PC-3 (cell line): Measurements from ENCODE around the gene C1orf159. TPM values are rescaled to one million over a fixed set of nuclear protein-coding genes. Genes with fewer than 3 reads are reported as not detected.
"Not testable (repeated sequence)": the region's sequence is repeated elsewhere in the genome, so short reads cannot be mapped to it uniquely, and the experiment has no call there.

Experiments
- ATAC-seq: fragments of 200-7000 bp; cut with Tn5 transposase; 2 replicates; pipeline ENCODE4 v1.9.1; 2020; ENCODE audit warnings: mild to moderate bottlenecking, moderate library complexity
- BruUV-seq: library from RNA; stranded (reverse); fragments of 400-500 nt; replicated peaks from 2 replicates; lab custom pipeline; 2021; lab: Mats Ljungman, UMichigan
- CTCF ChIA-PET: fragments of 300-600 bp; sonication (Branson Sonifier 250); formaldehyde crosslinking; loops from one replicate; lab custom pipeline; 2022; ENCODE audit warnings: antibody characterized with exemption; lab: Charles Lee
- POLR2A ChIA-PET: fragments of 300-600 bp; sonication (Branson Sonifier 250); formaldehyde crosslinking; loops from one replicate; lab custom pipeline; 2022; ENCODE audit warnings: antibody characterized with exemption; ENCODE audit not compliant: unreplicated experiment; lab: Charles Lee
- DNase-seq: peaks from one replicate; pipeline ENCODE4 v3.0.0-alpha.2; 2015
- H2AFZ ChIP-seq: fragments of 300-600 bp; sonication (generic); 2 replicates; pipeline ENCODE4 v1.6.0; 2016; ENCODE audit warnings: antibody characterized with exemption, low read length
- H3F3A ChIP-seq: fragments of 300-600 bp; sonication (generic); one replicate; pipeline ENCODE4 v1.6.0; 2017; ENCODE audit warnings: antibody characterized with exemption, low read length, control low read depth, mild to moderate bottlenecking; ENCODE audit not compliant: unreplicated experiment
- H3K27ac ChIP-seq: fragments of 300-600 bp; sonication (generic); 2 replicates; pipeline ENCODE4 v1.5.1; 2016; ENCODE audit warnings: mild to moderate bottlenecking, low read length
- H3K27me3 ChIP-seq: fragments of 300-600 bp; sonication (generic); 2 replicates; pipeline ENCODE4 v1.6.1; 2016; ENCODE audit warnings: low read length, mixed read lengths
- H3K36me3 ChIP-seq: fragments of 300-600 bp; sonication (generic); 2 replicates; pipeline ENCODE4 v1.6.1; 2016; ENCODE audit warnings: low read depth, mixed run types, low read length, mixed read lengths
- H3K4me1 ChIP-seq: fragments of 300-600 bp; sonication (generic); 2 replicates; pipeline ENCODE4 v1.5.1; 2016; ENCODE audit warnings: low read length; ENCODE audit not compliant: insufficient read depth
- H3K4me2 ChIP-seq: fragments of 300-600 bp; sonication (generic); 2 replicates; pipeline ENCODE4 v1.6.0; 2016; ENCODE audit warnings: low read length
- H3K4me3 ChIP-seq: fragments of 300-600 bp; sonication (generic); 2 replicates; pipeline ENCODE4 v1.5.1; 2016; ENCODE audit warnings: mild to moderate bottlenecking, low read length, mixed read lengths
- H3K79me2 ChIP-seq: fragments of 300-600 bp; sonication (generic); 2 replicates; pipeline ENCODE4 v1.6.1; 2017; ENCODE audit warnings: low read length, mixed read lengths
- H3K9ac ChIP-seq: fragments of 300-600 bp; sonication (generic); 2 replicates; pipeline ENCODE4 v1.6.0; 2016; ENCODE audit warnings: mild to moderate bottlenecking, low read length
- H3K9me2 ChIP-seq: fragments of 300-600 bp; sonication (generic); replicated peaks from 2 replicates; pipeline ENCODE4 v1.6.1; 2016; ENCODE audit warnings: mixed run types, low read length, mixed read lengths
- H3K9me3 ChIP-seq: fragments of 300-600 bp; sonication (generic); 2 replicates; pipeline ENCODE4 v1.6.1; 2016; ENCODE audit warnings: low read length, mixed read lengths
- H4K20me1 ChIP-seq: fragments of 300-600 bp; sonication (generic); 2 replicates; pipeline ENCODE4 v1.6.1; 2016; ENCODE audit warnings: low read length, mixed read lengths
- CTCF ChIP-seq: fragments of 300-600 bp; sonication (generic); conservative IDR thresholded peaks from 2 replicates; pipeline ENCODE4 v1.5.1; 2017; ENCODE audit warnings: antibody characterized with exemption, low read depth, mild to moderate bottlenecking, low read length
- EZH2 ChIP-seq: fragments of 300-600 bp; sonication (generic); IDR thresholded peaks from one replicate; pipeline ENCODE4 v1.6.1; 2017; ENCODE audit warnings: antibody characterized with exemption, mild to moderate bottlenecking, low read length; ENCODE audit not compliant: unreplicated experiment
- EZH2phosphoT487 ChIP-seq: fragments of 300-600 bp; sonication (generic); IDR thresholded peaks from 2 replicates; pipeline ENCODE4 v1.6.1; 2018; ENCODE audit warnings: mild to moderate bottlenecking, antibody characterized with exemption, low read length, borderline replicate concordance
- intact Hi-C: fragments of 100-400 bp; cut with micrococcal nuclease; formaldehyde crosslinking; loops from 2 replicates; pipeline ENCODE4 v1.9.0; 2023
- total RNA-seq: library from RNA; depleted of rRNA; stranded (reverse); fragments of >200 nt; gene quantifications from 2 replicates; pipeline ENCODE4 v1.2.3, GENCODE V29; 2014

Gene C1orf159
- total RNA-seq, 1 experiment from 2014 or later = 78.0 TPM

GRCh38 chr1:1143636-1144035, 27.7 kb upstream of the C1orf159 start:
- Histone ChIP-seq H3F3A (no peaks in the 10 kb centered on the region), H3K27ac (no peak overlapping the region), H3K4me3 (no peak overlapping the region), H3K9me2 (no peaks in the 10 kb centered on the region), H4K20me1 (no peaks in the 10 kb centered on the region), H3K79me2 (no peaks in the 10 kb centered on the region), H2AFZ (no peak overlapping the region), H3K36me3 (no peaks in the 10 kb centered on the region), H3K9me3 (no peaks in the 10 kb centered on the region), H3K4me1 (no peaks in the 10 kb centered on the region), H3K27me3 (no peaks in the 10 kb centered on the region), H3K9ac (no peak overlapping the region), H3K4me2 (no peak overlapping the region)
- intact Hi-C loops = no loop called here
- DNase-seq (no peak), ATAC-seq (no peak)
- POLR2A ChIA-PET = no interaction called here
- BruUV-seq = no TSS peak
- no peak for TF ChIP-seq EZH2
- TF ChIP-seq EZH2phosphoT487 = no peak
- TF ChIP-seq CTCF = no peak
- CTCF ChIA-PET = no interaction called here

DNA sequence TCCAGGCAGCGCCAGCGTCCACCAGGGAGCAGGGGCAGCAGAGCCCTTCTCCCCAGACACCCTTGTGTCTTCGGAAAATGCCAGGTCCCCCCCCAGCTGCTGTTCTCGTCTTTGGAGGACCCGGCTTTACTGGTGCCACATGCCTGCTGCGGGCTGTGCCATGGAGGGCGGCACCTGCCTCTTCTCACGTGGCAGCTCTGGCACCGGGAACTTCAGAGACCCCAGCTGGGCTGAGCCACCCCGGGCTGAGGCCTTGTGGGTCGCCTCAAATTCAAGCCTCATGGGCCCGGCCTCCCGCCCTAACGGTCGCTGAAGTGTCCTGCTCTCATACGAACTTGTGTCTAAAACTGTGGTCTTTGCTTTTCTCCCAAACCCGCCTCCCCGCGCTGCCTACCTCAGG, 27.0 kb upstream of the C1orf159 start:
- TF ChIP-seq EZH2 (no peak), EZH2phosphoT487 (no peak), CTCF (no peak)
- Histone ChIP-seq H3K27ac (no peak overlapping the region), H3K4me1 (peaks cover under 1% of the 10 kb centered on the region; the same call in 1 of the 2 replicates), H3K9ac (no peak overlapping the region), H3K4me2 (no peak overlapping the region), H3K79me2 (no peaks in the 10 kb centered on the region), H3K27me3 (no peaks in the 10 kb centered on the region), H3K9me2 (no peaks in the 10 kb centered on the region), H2AFZ (no peak overlapping the region), H3K36me3 (no peaks in the 10 kb centered on the region), H3K4me3 (no peak overlapping the region), H4K20me1 (no peaks in the 10 kb centered on the region), H3F3A (no peaks in the 10 kb centered on the region), H3K9me3 (no peaks in the 10 kb centered on the region)
- intact Hi-C loops = no loop called here
- BruUV-seq = no TSS peak
- ATAC-seq (no peak), DNase-seq (no peak)
- ChIA-PET CTCF (no interaction called here), POLR2A (no interaction called here)

DNA sequence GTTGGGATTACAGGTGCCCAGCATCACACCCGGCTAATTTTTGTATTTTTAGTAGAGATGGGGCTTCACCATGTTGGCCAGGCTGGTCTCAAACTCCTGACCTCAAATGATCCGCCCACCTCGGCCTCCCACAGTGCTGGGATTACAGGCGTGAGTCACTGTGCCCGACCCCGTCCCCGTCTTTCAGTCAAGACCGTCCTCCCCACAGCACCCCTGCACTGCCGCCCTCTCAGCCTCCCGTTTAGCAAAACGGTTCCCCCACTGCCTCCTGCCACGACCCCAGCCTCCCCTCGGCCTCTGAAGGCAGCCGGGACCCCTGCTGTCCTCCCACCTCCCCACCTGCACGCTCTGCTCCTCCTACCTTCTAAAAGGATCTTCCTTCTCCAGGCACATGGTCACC, 26.5 kb upstream of the C1orf159 start:
- H3K27me3 ChIP-seq, H3K27ac ChIP-seq, H3F3A ChIP-seq, H3K9ac ChIP-seq, intact Hi-C loops, H3K79me2 ChIP-seq, H3K9me3 ChIP-seq, ATAC-seq, H3K9me2 ChIP-seq, DNase-seq, H4K20me1 ChIP-seq, H3K4me3 ChIP-seq, CTCF ChIA-PET, H3K36me3 ChIP-seq, H2AFZ ChIP-seq, BruUV-seq, H3K4me1 ChIP-seq, H3K4me2 ChIP-seq, POLR2A ChIA-PET: not testable (repeated sequence)
